ENCODE measurements around the gene POU2AF3.
"Not testable (repeated sequence)": the region's sequence is repeated elsewhere in the genome, so short reads cannot be mapped to it uniquely, and the experiment has no call there.

The POU2AF3 gene

GRCh38 chr11:111301004-111301841 lies 2.9 kb downstream of the POU2AF3 start:
- DNase-seq = no peak

GRCh38 chr11:111301842-111302118 lies 3.4 kb downstream of the POU2AF3 start:
- DNase-seq = no peak

GRCh38 chr11:111302298-111302697 lies 4.0 kb downstream of the POU2AF3 start:
- no peak for DNase-seq

GRCh38 chr11:111303461-111303860 lies 5.1 kb downstream of the POU2AF3 start:
- no peak for DNase-seq

GRCh38 chr11:111305162-111305802 lies 6.9 kb downstream of the POU2AF3 start:
- no peak for DNase-seq

- DNase-seq = no peak
Observed at GRCh38 chr11:111305876-111306275, 7.5 kb downstream of the POU2AF3 start.

GRCh38 chr11:111306321-111306720 lies 8.0 kb downstream of the POU2AF3 start:
- no peak for DNase-seq

- DNase-seq = no peak
Observed at GRCh38 chr11:111307472-111308108, 9.2 kb downstream of the POU2AF3 start.

GRCh38 chr11:111308140-111308539 lies 9.8 kb downstream of the POU2AF3 start:
- DNase-seq = no peak

GRCh38 chr11:111309215-111309915 lies 11.0 kb downstream of the POU2AF3 start:
- no peak for DNase-seq

GRCh38 chr11:111310088-111310487 lies 11.7 kb downstream of the POU2AF3 start:
- DNase-seq = no peak

GRCh38 chr11:111310723-111311122 lies 12.4 kb downstream of the POU2AF3 start:
- no peak for DNase-seq

- DNase-seq = no peak
Observed at GRCh38 chr11:111312076-111312475, 13.7 kb downstream of the POU2AF3 start.

GRCh38 chr11:111319296-111319695 lies 20.9 kb downstream of the POU2AF3 start:
- no peak for DNase-seq

GRCh38 chr11:111320199-111320598 lies 21.9 kb downstream of the POU2AF3 start:
- DNase-seq = not testable (repeated sequence)

- DNase-seq = no peak
Observed at GRCh38 chr11:111320728-111321568, 22.6 kb downstream of the POU2AF3 start.

- no peak for DNase-seq
Observed at GRCh38 chr11:111322534-111322933, 24.2 kb downstream of the POU2AF3 start.

- DNase-seq = no peak
Observed at GRCh38 chr11:111324277-111324720, 26.0 kb downstream of the POU2AF3 start.

- no peak for DNase-seq
Observed at GRCh38 chr11:111325259-111325658, 26.9 kb downstream of the POU2AF3 start.

GRCh38 chr11:111326824-111327223 lies 28.5 kb downstream of the POU2AF3 start:
- DNase-seq = no peak

GRCh38 chr11:111327908-111328624 lies 29.7 kb downstream of the POU2AF3 start:
- DNase-seq = no peak

Data from activated CD4-positive, CD25-positive, alpha-beta regulatory T cell (primary cell).